GM18519 (cell line): ENCODE measurements around the gene SPOCD1.

Source experiments
- ATAC-seq: cut with Tn5 transposase; IDR thresholded peaks from one replicate; pipeline ENCODE4 v1.9.1; 2021; ENCODE audit warnings: mild to moderate bottlenecking, moderate library complexity; ENCODE audit not compliant: unreplicated experiment, low FRiP score

Gene SPOCD1

GRCh38 chr1:31760471-31761470 is 55.1 kb downstream of the SPOCD1 start:
- no peak for ATAC-seq

GRCh38 chr1:31759298-31760023 is 56.4 kb downstream of the SPOCD1 start:
- no peak for ATAC-seq

- ATAC-seq: no peak
These were observed 57.0 kb downstream of the SPOCD1 start for GRCh38 chr1:31758823-31759222.

GRCh38 chr1:31757989-31758388 is 57.8 kb downstream of the SPOCD1 start:
- ATAC-seq: no peak

GRCh38 chr1:31757204-31757679 is 58.6 kb downstream of the SPOCD1 start:
- ATAC-seq: no peak

GRCh38 chr1:31756578-31756977 is 59.2 kb downstream of the SPOCD1 start:
- ATAC-seq: no peak

- ATAC-seq: no peak
These were observed 59.9 kb downstream of the SPOCD1 start for GRCh38 chr1:31755850-31756492.

- ATAC-seq: no peak
These were observed 60.6 kb downstream of the SPOCD1 start for GRCh38 chr1:31755197-31755611.

- no peak for ATAC-seq
These were observed 61.4 kb downstream of the SPOCD1 start for GRCh38 chr1:31754397-31754796.

GRCh38 chr1:31753707-31754349 is 62.0 kb downstream of the SPOCD1 start:
- no peak for ATAC-seq

- ATAC-seq: no peak
These were observed 62.8 kb downstream of the SPOCD1 start for GRCh38 chr1:31752952-31753475.

GRCh38 chr1:31752258-31752657 is 63.6 kb downstream of the SPOCD1 start:
- ATAC-seq: no peak

- no peak for ATAC-seq
These were observed 64.0 kb downstream of the SPOCD1 start for GRCh38 chr1:31751822-31752241.

- ATAC-seq: no peak
These were observed 64.8 kb downstream of the SPOCD1 start for GRCh38 chr1:31750858-31751510.

- no peak for ATAC-seq
These were observed 65.8 kb downstream of the SPOCD1 start for GRCh38 chr1:31749785-31750735.

- no peak for ATAC-seq
These were observed 67.5 kb downstream of the SPOCD1 start for GRCh38 chr1:31748365-31748764.

- no peak for ATAC-seq
These were observed 68.5 kb downstream of the SPOCD1 start for GRCh38 chr1:31747304-31747703.

- no peak for ATAC-seq
These were observed 69.1 kb downstream of the SPOCD1 start for GRCh38 chr1:31746687-31747086.
